Skeletal muscle satellite cell (primary cell): Measurements from ENCODE around the gene IGF2BP2.

Experiments
- H3K27me3 ChIP-seq: 2 replicates; pipeline ENCODE4 v1.7.0; 2013; ENCODE audit warnings: low read length; ENCODE audit not compliant: control insufficient read depth, insufficient read depth
- H3K36me3 ChIP-seq: 2 replicates; pipeline ENCODE4 v1.7.0; 2013; ENCODE audit warnings: mild to moderate bottlenecking, control low read depth, low read length; ENCODE audit not compliant: insufficient read depth
- H3K4me1 ChIP-seq: 2 replicates; pipeline ENCODE4 v1.7.0; 2013; ENCODE audit warnings: low read length; ENCODE audit not compliant: control insufficient read depth, insufficient read depth
- H3K4me2 ChIP-seq: 2 replicates; pipeline ENCODE4 v1.7.0; 2013; ENCODE audit warnings: mild to moderate bottlenecking, low read length
- H3K4me3 ChIP-seq: 2 replicates; pipeline ENCODE4 v1.7.0; 2013; ENCODE audit warnings: low read length
- H3K9ac ChIP-seq: 2 replicates; pipeline ENCODE4 v1.7.0; 2013; ENCODE audit warnings: mild to moderate bottlenecking, low read depth, low read length, moderate library complexity
- H3K9me3 ChIP-seq: replicated peaks from 2 replicates; pipeline ENCODE4 v1.7.0; 2013; ENCODE audit warnings: mild to moderate bottlenecking, control low read depth, low read length

IGF2BP2 gene

GRCh38 chr3:185837414-185837813 lies 12.6 kb upstream of the IGF2BP2 start:
- Histone ChIP-seq H3K27me3 (no peaks in the 10 kb centered on the region), H3K9me3 (no peaks in the 10 kb centered on the region), H3K4me3 (no peak overlapping the region)

DNA sequence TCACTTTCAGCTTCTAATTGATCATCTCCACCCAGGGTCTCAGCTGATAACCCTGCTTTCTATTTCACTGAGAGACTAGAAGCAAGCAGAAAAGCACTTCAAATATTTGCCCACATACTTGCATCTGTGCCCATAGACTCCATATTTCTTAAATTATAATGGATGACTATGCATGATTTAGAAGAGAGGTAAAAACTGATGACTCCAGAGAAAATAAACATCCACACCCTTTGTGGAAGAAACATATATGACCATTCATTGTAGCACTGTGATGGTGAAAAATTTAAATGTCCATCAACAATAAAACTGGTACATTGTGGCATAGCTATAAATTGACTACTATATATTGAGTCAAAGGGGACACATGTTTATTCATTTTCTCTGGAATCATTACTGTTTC lies 7.1 kb upstream of the IGF2BP2 start:
- Histone ChIP-seq H3K36me3 (peaks cover 9% of the 10 kb centered on the region), H3K4me1 (no peaks in the 10 kb centered on the region), H3K4me3 (no peak overlapping the region), H3K9me3 (no peaks in the 10 kb centered on the region), H3K27me3 (no peaks in the 10 kb centered on the region), H3K9ac (no peak overlapping the region), H3K4me2 (no peak overlapping the region)

More at GRCh38 chr3:185837414-185837813, 12.6 kb upstream of the IGF2BP2 start:
- no peak overlapping the region for H3K4me2 ChIP-seq
- H3K36me3 ChIP-seq, result no peaks in the 10 kb centered on the region
- no peak overlapping the region for H3K9ac ChIP-seq
- no peaks in the 10 kb centered on the region for H3K4me1 ChIP-seq

DNA sequence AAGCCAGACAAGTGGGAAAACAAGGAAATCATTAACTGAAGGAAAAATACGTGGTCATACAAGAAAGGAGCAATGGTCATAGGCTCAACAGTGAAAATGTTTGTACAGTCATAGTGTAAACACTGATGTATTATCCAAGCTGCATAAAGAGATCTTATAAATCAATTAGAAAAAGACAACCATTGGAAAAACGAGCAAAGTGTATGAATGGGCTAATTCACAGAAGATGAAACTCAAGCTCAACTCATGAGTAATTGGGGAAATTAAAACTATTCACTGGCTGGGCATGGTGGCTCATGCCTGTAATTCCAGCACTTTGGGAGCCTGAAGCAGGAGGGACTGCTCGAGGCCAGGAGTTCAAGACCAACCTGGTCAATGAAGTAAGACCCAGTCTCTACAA lies 6.4 kb upstream of the IGF2BP2 start:
- Histone ChIP-seq H3K4me3 (no peak overlapping the region), H3K9me3 (no peaks in the 10 kb centered on the region), H3K4me2 (no peak overlapping the region), H3K9ac (no peak overlapping the region), H3K36me3 (peaks cover 9% of the 10 kb centered on the region), H3K4me1 (peaks cover 7% of the 10 kb centered on the region), H3K27me3 (no peaks in the 10 kb centered on the region)

DNA sequence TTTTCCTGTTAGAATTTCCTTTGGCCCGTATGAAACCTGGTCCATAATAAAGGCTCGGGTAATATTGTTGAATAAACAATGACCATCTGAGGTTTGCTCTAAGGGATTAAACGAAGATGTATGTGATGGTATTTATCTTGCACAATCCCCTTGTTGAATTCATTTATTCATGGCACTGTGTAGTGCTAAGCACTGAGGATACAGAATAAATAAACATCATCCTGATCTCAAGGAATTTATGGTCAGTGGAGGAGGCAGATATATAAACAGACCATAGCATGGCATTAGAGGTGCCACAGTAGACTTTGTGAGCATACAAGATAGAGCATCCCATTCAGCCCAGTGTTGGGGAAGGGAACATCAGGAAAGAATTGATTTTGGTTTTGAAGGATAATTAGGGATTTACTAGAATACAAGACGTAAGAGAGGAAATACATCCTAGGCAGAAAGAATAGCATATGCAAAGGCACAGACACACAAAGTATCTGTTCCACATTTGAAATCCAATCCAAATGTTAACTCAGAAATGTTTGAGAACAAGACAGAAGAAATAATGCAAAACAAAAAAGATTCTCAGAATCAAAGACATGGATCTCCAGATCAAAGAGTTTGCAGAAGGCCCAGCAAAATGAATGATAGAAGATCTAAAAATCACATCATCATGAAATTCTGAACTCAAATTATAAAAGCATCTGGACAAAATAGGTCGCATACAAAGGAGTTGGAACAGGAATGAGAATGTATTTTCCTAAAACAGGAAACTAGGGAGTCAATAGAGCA lies 5.4 kb upstream of the IGF2BP2 start:
- H3K27me3 ChIP-seq, result no peaks in the 10 kb centered on the region
- no peak overlapping the region for H3K9ac ChIP-seq
- peaks cover 9% of the 10 kb centered on the region for H3K36me3 ChIP-seq
- no peak overlapping the region for H3K4me3 ChIP-seq
- no peaks in the 10 kb centered on the region for H3K9me3 ChIP-seq
- peaks cover 8% of the 10 kb centered on the region for H3K4me1 ChIP-seq
- H3K4me2 ChIP-seq, result no peak overlapping the region

DNA sequence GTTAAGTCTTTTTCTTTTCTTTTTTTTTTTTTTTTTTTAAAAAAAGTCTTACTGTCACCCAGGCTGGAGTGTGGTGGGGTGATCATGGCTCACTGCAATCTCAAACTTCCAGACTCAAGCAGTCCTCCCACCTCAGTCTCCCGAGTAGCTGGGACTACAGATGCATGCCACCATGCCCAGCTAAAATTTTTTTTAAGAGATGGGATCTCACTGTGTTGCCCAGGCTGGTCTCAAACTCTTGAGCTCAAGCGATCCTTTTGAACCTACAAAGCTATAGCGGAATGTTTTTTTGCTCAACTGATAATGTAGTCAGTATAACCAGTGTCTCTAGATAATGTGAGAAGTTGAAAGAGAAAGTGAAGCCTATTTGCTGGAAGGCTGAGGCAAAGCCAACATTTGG lies 3.9 kb upstream of the IGF2BP2 start:
- no peaks in the 10 kb centered on the region for H3K27me3 ChIP-seq
- H3K4me3 ChIP-seq, result no peak overlapping the region
- peaks cover 9% of the 10 kb centered on the region for H3K36me3 ChIP-seq
- H3K4me1 ChIP-seq, result peaks cover 8% of the 10 kb centered on the region
- H3K9ac ChIP-seq, result no peak overlapping the region
- no peaks in the 10 kb centered on the region for H3K9me3 ChIP-seq
- no peak overlapping the region for H3K4me2 ChIP-seq

GRCh38 chr3:185827595-185828344 lies 2.9 kb upstream of the IGF2BP2 start:
- Histone ChIP-seq H3K4me1 (peaks cover 8% of the 10 kb centered on the region), H3K27me3 (no peaks in the 10 kb centered on the region), H3K9ac (no peak overlapping the region), H3K4me2 (no peak overlapping the region), H3K9me3 (no peaks in the 10 kb centered on the region), H3K36me3 (peaks cover 9% of the 10 kb centered on the region), H3K4me3 (no peak overlapping the region)

DNA sequence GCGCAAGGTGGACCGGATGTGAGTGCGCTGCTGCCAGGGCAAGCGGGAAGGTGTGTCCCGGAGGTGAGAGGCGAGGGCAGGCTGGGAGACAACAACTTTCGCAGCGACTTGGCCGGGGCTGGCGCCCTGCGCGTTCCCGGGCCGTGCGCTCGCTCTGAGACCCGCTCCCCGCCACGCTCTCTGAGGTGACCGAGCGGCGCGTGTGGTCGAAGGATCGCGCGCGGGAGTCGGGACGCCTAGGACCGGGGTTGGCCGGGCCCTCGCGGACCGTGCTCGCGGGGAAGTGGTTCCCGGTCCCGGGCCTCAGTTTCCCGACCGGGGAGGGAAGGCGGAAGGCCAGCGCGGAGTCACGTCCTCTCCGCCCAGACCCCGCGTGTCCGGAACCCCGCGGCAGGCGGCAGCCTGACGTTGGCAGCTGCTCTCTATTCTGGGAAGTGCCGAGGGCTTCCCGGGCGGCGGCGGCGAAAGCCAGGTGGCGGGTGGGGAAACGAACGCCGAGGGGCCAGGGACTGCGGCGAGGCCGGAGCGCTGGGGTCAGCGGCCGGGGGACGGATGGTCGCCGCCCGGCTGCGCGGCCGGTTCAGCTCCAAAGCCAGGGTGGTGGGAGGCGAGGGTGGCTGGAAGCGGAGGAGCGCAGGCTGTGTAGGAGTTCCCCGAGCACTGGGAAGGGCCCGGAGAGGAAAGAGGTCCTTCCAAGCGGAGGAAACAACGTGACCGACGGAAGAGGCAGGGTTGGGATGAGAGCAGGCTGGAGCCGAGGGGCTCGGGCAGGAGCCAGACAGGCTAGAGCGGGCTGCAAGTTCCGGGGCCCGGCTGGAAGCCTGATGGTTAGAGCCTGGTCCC lies 1.0 kb upstream of the IGF2BP2 start:
- Histone ChIP-seq H3K4me2 (peak overlapping the region; percentile 86), H3K9ac (peak overlapping the region; percentile 88), H3K4me1 (peaks cover 20% of the 10 kb centered on the region), H3K4me3 (peak overlapping the region; percentile 92), H3K9me3 (no peaks in the 10 kb centered on the region), H3K27me3 (no peaks in the 10 kb centered on the region), H3K36me3 (peaks cover 9% of the 10 kb centered on the region)

DNA sequence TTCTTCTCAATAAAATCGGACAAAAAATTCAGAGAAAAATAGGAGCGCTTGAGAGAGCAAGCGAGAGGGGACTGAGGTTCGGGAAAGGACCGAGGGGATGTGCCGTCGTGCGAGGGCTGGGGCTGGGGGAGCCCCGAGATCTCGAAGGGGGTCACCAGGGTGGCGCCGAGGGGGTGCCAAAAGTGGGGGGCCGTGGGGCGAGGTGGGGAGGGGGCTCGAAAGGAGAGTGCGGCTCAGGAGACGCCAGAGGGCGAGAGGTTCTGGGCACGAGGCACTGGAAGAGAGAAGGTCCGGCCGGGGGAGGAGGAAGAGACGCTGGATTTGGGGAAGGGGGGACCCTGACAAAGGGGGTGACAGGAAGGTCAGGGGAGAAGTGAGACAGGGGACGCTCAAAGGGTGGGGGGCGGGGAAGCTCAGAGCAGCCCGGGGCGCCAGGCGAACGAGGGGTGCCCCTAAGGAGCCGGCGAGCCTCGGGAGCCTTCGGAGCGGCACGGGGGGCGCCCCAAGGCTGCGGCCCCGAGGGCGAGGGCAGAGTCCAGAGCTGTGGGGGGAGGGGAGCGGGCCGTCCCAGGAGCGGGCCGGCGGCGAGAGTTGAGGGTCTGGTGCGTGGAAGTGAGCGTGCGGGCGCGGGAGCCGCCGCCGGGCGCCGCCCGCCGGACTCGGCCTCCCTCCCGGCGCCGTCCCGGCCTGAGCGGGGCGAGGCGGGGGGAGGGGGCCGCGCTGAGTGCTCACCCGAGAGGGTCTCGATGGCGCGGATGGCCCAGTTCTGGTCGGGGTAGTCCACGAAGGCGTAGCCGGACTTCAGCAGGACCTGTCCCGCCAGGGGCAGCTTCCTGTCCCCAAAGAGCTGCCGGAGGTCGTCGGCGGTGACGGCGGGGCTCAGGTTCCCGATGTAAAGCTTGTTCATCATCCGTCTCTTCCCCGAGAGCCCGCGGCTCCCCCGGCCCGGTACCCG lies 514 bp downstream of the IGF2BP2 start:
- Histone ChIP-seq H3K36me3 (peaks cover 9% of the 10 kb centered on the region), H3K4me3 (peak overlapping the region; percentile 92), H3K27me3 (no peaks in the 10 kb centered on the region), H3K4me2 (peak overlapping the region; percentile 79), H3K9ac (peak overlapping the region; percentile 97), H3K9me3 (no peaks in the 10 kb centered on the region), H3K4me1 (peaks cover 35% of the 10 kb centered on the region)

DNA sequence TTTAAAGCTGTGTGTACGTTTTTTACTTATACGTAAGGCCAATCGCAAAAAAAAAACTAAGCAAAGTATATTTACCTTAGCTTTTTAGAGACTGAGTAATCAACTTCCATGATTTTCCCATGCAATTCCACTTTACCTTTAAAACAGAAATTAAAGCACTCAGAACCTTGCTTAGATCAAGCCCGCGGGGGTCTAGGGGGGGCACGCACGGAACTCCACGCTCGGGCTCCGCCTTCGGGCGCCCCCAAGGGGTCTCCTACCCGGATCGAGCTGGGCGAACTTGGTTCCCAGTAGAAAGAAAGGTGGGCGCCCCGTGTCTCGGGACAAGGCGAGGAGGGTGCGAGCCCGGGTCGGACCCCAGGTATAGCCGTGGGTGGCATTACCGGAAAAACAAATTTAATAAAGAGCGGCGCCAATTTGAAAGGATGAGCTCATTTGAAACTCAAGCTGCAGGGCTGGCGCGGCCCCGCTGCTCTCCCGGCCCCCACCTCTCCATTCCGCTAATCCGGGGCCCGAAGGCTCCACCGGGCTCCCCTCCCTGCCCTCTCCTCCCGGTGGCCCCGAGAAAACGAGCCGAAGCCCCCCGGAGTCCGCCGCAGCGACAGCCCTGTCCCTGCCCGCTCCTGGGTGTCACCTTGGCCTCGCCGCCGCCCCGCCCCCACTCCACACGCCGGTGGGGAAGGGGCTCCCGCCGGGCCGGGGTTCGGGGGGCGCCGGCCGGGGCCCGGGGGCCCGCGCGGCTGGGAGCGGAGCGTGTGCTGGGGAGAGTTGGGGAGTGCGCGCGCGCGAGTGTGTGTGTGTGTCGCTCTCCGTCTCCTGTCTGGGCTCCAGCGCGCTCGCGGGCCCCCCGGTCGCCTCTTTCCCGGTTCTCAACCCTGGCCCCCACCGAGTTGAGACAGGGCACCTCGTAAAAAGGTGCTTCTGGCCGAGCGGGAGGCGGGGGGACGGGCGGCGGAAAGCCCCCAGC lies 1.5 kb downstream of the IGF2BP2 start:
- H3K9me3 ChIP-seq, result no peaks in the 10 kb centered on the region
- H3K27me3 ChIP-seq, result no peaks in the 10 kb centered on the region
- H3K4me1 ChIP-seq, result peaks cover 44% of the 10 kb centered on the region
- peaks cover 8% of the 10 kb centered on the region for H3K36me3 ChIP-seq
- H3K4me2 ChIP-seq, result peak overlapping the region; percentile 79
- peak overlapping the region; percentile 92 for H3K4me3 ChIP-seq
- H3K9ac ChIP-seq, result peak overlapping the region; percentile 97
